HG03342 (cell line): ENCODE results near the gene DPP10.
"Not testable (repeated sequence)": the region's sequence is repeated elsewhere in the genome, so short reads cannot be mapped to it uniquely, and the experiment has no call there.

Experiments
- ATAC-seq: cut with Tn5 transposase; IDR thresholded peaks from one replicate; pipeline ENCODE4 v1.9.1; 2021; ENCODE audit warnings: mild to moderate bottlenecking, moderate library complexity; ENCODE audit not compliant: unreplicated experiment

Gene DPP10

GRCh38 chr2:114499101-114499500, 56.7 kb downstream of the DPP10 start:
- no peak for ATAC-seq

- ATAC-seq, result no peak
These were observed 65.3 kb downstream of the DPP10 start for GRCh38 chr2:114507744-114508143.

GRCh38 chr2:114515882-114516281, 73.4 kb downstream of the DPP10 start:
- ATAC-seq, result no peak

- ATAC-seq, result no peak
These were observed 75.1 kb downstream of the DPP10 start for GRCh38 chr2:114517580-114517979.

GRCh38 chr2:114518738-114519137, 76.3 kb downstream of the DPP10 start:
- no peak for ATAC-seq

GRCh38 chr2:114522612-114523011, 80.2 kb downstream of the DPP10 start:
- not testable (repeated sequence) for ATAC-seq

GRCh38 chr2:114525955-114526354, 83.5 kb downstream of the DPP10 start:
- ATAC-seq, result no peak

GRCh38 chr2:114526841-114527240, 84.4 kb downstream of the DPP10 start:
- ATAC-seq, result no peak

- ATAC-seq, result no peak
These were observed 85.0 kb downstream of the DPP10 start for GRCh38 chr2:114527330-114527983.

- ATAC-seq, result no peak
These were observed 92.0 kb downstream of the DPP10 start for GRCh38 chr2:114534116-114535084.

- ATAC-seq, result no peak
These were observed 95.3 kb downstream of the DPP10 start for GRCh38 chr2:114537777-114538176.

GRCh38 chr2:114542695-114543094, 100.3 kb downstream of the DPP10 start:
- no peak for ATAC-seq

- ATAC-seq, result no peak
These were observed 100.9 kb downstream of the DPP10 start for GRCh38 chr2:114543236-114543766.

GRCh38 chr2:114545052-114545451, 102.6 kb downstream of the DPP10 start:
- no peak for ATAC-seq

- no peak for ATAC-seq
These were observed 104.1 kb downstream of the DPP10 start for GRCh38 chr2:114546531-114546930.

GRCh38 chr2:114548151-114548550, 105.7 kb downstream of the DPP10 start:
- ATAC-seq, result no peak

GRCh38 chr2:114550364-114550763, 107.9 kb downstream of the DPP10 start:
- ATAC-seq, result no peak

- no peak for ATAC-seq
These were observed 108.7 kb downstream of the DPP10 start for GRCh38 chr2:114550895-114551793.

- ATAC-seq, result no peak
These were observed 110.6 kb downstream of the DPP10 start for GRCh38 chr2:114553027-114553426.

GRCh38 chr2:114569166-114569565, 126.7 kb downstream of the DPP10 start:
- no peak for ATAC-seq

- no peak for ATAC-seq
These were observed 135.2 kb downstream of the DPP10 start for GRCh38 chr2:114577657-114578056.
